Neuron (in vitro differentiated cells): ENCODE measurements around the gene SPPL2B.
"Not testable (repeated sequence)": the region's sequence is repeated elsewhere in the genome, so short reads cannot be mapped to it uniquely, and the experiment has no call there.

ENCODE experiments used
- H2AFZ ChIP-seq: one replicate; pipeline ENCODE4 v1.6.1; 2013; ENCODE audit warnings: low read depth, mild to moderate bottlenecking, inconsistent platforms, low read length, moderate library complexity
- H3K27me3 ChIP-seq: one replicate; pipeline ENCODE4 v1.6.1; 2013; ENCODE audit warnings: low read length; ENCODE audit not compliant: insufficient read depth
- H3K36me3 ChIP-seq: one replicate; pipeline ENCODE4 v1.6.1; 2013; ENCODE audit warnings: low read length; ENCODE audit not compliant: insufficient read depth
- H3K4me1 ChIP-seq: one replicate; pipeline ENCODE4 v1.6.1; 2013; ENCODE audit warnings: low read length; ENCODE audit not compliant: insufficient read depth
- H3K4me3 ChIP-seq: 2 replicates; pipeline ENCODE4 v1.5.1; 2013; ENCODE audit warnings: mild to moderate bottlenecking, low read length, moderate library complexity
- H3K9me3 ChIP-seq: one replicate; pipeline ENCODE4 v1.6.1; 2013; ENCODE audit warnings: low read length

Gene SPPL2B

DNA sequence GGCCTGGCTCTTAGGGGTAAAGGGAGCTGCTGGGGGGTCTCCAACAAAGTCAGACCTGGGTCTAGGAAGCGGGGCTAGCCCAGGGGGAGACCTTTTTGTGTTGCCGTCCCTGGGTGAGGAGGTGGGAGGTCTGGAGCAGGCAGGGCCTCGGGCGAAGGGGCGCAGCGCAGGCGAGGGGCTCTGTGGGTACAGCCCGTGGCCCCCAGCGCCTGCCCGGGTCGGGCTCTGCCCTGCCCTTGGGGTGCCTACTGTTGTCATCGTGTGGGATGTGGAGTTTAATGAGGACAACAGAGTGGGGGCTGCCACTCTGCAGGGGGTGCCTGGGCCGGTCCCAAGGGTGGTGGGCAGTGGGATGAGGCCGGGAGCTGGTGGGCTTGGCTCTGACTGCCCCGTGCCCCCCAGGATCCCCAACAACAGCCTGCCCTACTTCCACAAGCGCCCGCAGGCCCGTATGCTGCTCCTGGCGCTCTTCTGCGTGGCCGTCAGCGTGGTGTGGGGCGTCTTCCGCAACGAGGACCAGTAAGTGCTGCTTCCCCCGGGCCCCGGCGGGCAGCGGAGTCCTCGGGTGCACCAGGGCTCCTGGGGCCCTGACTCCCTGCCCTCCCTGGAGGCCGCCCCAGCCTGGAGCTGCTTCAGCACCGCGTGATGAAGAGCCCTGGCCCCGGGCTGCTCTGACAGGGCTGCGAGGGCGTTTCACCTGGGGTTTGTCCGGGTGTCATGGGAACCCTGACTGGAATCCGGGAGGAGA is 12.2 kb downstream of the SPPL2B start:
- Histone ChIP-seq H3K27me3 (no peaks in the 10 kb centered on the region), H3K9me3 (no peaks in the 10 kb centered on the region), H3K4me3 (no peak overlapping the region), H3K4me1 (peaks cover 13% of the 10 kb centered on the region), H3K36me3 (peaks cover 46% of the 10 kb centered on the region), H2AFZ (no peak overlapping the region)

DNA sequence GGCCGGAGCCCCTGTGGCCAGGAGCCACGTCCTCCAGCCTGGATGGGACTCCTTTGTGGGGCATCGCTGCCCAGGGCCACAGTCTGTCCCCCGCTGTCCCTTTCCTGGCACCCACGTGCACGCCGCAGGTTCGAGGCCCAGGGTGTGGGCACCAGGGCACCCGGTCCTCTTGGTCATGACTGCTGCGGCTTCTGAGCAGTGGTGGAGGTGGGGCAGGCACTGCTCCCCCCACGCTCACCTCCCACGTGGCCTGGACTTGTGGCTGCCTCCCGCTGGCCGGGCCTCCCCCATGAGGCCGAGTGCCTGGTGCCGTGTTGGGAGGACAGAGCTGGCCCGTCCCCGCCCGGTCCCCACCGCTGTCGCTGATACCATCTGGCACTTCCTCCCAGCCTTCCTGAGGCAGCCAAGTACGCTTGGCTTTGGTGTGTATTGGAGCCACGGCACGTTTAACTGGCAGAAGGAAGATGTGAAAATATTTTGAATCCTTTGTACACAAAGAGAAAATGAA is 12.8 kb downstream of the SPPL2B start:
- Histone ChIP-seq H3K9me3 (no peaks in the 10 kb centered on the region), H2AFZ (no peak overlapping the region), H3K4me3 (no peak overlapping the region), H3K4me1 (peaks cover 13% of the 10 kb centered on the region), H3K27me3 (no peaks in the 10 kb centered on the region), H3K36me3 (peaks cover 46% of the 10 kb centered on the region)

DNA sequence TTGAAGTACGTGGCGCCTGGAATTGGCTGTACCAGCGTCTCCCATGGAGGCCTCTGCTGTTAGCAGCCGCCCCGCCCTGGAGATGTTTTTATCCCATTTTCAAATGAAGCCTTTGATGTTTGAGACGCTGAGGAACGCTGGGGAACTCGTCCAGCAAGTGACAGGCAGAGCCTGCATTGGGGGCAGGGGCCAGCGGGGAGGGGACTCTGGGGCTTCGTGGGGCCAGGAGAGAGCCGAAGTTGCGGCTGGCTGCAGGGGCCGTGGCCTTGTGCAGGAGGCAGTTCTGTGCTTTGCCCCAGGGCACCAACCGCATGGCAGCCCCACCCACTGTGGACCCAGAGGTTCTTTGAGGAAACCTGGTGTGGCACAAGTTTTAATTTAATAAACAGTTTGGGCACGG is 13.5 kb downstream of the SPPL2B start:
- Histone ChIP-seq H3K4me3 (no peak overlapping the region), H2AFZ (no peak overlapping the region), H3K27me3 (no peaks in the 10 kb centered on the region), H3K9me3 (no peaks in the 10 kb centered on the region), H3K36me3 (peaks cover 51% of the 10 kb centered on the region), H3K4me1 (peaks cover 7% of the 10 kb centered on the region)

DNA sequence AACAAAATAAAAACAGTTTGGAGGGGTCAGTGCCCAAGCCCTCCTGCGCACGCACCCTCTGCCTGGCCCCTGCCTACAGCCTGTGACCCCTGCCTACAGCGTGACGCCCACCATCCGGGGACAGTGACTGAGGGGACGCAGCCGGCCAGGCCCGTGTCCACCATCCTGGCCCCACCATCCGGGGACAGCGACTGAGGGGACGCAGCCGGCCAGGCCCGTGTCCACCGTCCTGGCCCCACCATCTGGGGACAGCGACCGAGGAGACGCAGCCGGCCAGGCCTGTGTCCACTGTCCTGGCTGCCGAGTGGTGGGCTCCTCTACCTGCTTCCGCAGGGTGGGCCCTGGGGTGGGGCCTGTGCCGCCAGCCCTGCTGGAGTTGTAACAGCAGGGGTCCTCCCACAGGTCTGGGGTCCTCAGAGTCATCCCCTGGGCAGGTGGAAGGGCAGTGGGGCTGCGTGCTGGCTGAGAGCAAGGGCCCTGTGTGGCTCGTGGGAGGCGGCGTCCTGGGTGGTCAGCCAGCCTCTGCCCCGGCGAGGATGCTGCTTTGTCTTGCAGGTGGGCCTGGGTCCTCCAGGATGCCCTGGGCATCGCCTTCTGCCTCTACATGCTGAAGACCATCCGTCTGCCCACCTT is 14.3 kb downstream of the SPPL2B start:
- H3K9me3 ChIP-seq, result no peaks in the 10 kb centered on the region
- no peak overlapping the region for H3K4me3 ChIP-seq
- no peaks in the 10 kb centered on the region for H3K4me1 ChIP-seq
- peaks cover 52% of the 10 kb centered on the region for H3K36me3 ChIP-seq
- no peak overlapping the region for H2AFZ ChIP-seq
- H3K27me3 ChIP-seq, result no peaks in the 10 kb centered on the region

DNA sequence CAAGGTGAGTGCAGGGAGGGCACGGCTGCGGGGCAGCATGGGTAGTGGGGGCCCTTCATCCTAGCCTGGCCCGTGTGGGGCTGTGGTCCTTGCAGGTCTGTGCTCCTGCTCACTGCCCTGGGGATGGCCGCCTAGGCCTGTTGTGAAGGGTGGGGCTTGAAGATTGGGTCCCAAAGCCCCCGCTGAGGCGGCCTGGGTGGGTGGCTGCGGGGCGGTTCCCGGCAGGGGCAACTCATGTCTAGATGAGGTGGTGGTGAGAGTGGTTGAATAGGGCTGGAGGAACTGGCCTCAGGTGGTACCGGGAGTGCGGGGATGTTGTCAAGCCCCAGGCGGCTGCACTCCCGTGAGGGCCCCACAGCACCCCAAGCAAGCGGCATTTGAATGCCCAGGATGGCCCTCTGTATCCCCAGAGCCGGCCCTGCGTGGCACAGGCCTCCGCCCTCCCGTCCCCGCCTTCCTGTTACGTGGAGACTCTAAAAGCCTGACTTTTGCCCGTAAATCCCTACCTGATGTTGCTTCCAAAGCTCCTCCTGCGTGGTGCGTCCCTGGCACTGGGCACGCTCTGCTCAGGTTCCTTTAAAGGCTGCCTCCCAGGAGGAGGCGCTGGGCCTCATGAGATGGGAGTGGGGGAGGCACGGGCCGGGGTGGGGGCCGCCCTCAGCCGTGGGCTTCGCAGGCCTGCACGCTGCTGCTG is 15.0 kb downstream of the SPPL2B start:
- Histone ChIP-seq H3K27me3 (no peaks in the 10 kb centered on the region), H2AFZ (no peak overlapping the region), H3K4me1 (no peaks in the 10 kb centered on the region), H3K36me3 (peaks cover 52% of the 10 kb centered on the region), H3K4me3 (no peak overlapping the region), H3K9me3 (no peaks in the 10 kb centered on the region)

DNA sequence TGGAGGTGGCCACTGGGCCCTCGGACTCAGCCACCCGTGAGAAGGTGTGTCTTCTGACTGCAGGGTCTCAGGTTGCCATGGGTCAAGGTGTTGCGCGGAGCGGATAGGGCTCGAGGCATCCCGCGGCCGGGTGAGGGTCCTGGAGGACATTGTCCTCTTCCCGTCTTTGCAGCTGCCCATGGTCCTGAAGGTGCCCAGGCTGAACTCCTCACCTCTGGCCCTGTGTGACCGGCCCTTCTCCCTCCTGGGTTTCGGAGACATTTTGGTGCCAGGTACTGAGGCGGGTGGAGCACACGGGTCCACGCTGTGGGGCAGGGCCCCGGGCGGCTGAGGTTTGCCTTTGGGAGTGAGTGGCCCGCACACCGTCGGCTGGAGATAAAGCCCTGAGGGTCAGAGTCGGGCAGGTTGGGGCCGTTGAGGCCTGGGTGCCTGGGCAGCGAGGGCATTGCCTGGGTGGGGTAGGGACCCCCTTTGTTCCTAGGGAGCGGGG is 15.9 kb downstream of the SPPL2B start:
- no peak overlapping the region for H3K4me3 ChIP-seq
- H3K27me3 ChIP-seq, result no peaks in the 10 kb centered on the region
- no peaks in the 10 kb centered on the region for H3K4me1 ChIP-seq
- H3K9me3 ChIP-seq, result no peaks in the 10 kb centered on the region
- no peak overlapping the region for H2AFZ ChIP-seq
- H3K36me3 ChIP-seq, result peaks cover 46% of the 10 kb centered on the region

DNA sequence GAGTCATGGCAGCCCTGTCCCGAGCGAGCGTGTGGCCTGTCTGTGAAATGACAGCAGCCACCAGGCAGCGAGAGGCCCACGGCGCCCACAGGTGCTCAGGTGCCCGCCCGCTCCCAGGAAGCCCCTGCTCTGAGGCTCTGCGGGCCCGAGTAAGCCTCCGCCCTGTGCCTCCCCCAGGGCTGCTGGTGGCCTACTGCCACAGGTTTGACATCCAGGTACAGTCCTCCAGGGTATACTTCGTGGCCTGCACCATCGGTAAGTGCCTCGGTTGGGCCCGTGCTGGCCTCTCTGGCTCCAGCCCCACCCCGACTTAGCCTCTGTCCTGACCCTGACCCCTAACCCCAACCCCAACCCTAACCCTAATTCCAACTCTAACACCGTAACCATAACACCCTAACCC is 16.6 kb downstream of the SPPL2B start:
- Histone ChIP-seq H2AFZ (no peak overlapping the region), H3K27me3 (no peaks in the 10 kb centered on the region), H3K4me3 (no peak overlapping the region), H3K9me3 (no peaks in the 10 kb centered on the region), H3K4me1 (no peaks in the 10 kb centered on the region), H3K36me3 (peaks cover 47% of the 10 kb centered on the region)

DNA sequence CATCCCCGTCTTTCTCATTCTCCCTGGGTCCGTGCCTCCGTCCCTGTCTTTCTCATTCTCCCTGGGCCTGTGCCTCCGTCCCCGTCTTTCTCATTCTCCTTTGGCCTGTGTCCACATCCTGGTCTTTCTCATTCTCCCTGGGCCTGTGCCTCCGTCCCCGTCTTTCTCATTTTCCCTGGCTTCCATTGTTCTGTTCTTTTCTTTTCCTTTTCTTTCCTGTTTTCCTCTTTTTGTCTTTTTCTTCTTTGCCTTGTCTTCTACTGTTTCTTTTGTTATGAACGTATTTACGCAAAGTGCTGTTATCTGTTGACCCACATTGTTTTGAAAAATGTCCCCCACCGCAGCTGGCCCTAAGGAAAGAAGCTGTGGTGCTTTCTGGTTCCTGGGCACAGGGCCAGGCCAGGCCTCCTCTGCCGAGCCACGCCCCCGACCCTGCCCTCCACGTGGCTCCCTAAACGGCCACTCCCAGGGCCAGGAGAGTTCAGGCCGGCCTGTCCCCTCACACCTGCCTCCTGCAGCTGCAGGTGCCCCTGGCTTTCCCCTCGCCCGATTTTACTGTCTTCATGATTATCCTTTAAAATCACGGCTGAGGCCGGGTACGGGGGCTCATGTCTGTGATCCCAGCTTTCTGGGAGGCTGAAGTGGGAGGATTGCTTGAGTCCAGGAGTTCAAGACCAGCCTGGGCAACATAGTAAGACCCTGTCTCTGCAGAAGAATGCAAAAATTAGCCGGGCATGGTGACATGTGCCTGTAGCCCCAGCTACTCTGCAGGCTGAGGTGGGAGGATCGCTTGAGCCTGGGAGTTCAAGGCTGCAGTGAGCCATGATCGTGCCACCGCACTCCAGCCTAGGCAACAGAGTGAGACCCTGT is 17.5 kb downstream of the SPPL2B start:
- peaks cover 40% of the 10 kb centered on the region for H3K36me3 ChIP-seq

DNA sequence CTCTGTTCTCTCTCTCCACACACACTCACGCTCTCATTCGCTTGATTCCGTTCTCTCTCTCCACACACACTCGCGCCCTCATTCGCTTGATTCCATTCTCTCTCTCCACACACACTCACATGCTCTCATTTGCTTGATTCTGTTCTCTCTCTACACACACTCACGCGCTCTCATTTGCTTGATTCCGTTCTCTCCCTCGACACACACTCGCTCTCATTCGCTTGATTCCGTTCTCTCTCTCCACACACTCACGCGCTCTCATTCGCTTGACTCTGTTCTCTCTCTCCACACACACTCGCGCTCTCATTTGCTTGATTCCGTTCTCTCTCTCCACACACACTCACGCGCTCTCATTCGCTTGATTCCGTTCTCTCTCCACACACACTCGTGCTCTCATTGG is 21.3 kb downstream of the SPPL2B start:
- H3K27me3 ChIP-seq, H3K4me1 ChIP-seq, H2AFZ ChIP-seq, H3K4me3 ChIP-seq, H3K9me3 ChIP-seq: not testable (repeated sequence)
- peaks cover 31% of the 10 kb centered on the region for H3K36me3 ChIP-seq

More for the DNA sequence above, 17.5 kb downstream of the SPPL2B start:
- no peaks in the 10 kb centered on the region for H3K27me3 ChIP-seq
- H2AFZ ChIP-seq, result no peak overlapping the region
- H3K9me3 ChIP-seq, result no peaks in the 10 kb centered on the region
- no peaks in the 10 kb centered on the region for H3K4me1 ChIP-seq
- no peak overlapping the region for H3K4me3 ChIP-seq

DNA sequence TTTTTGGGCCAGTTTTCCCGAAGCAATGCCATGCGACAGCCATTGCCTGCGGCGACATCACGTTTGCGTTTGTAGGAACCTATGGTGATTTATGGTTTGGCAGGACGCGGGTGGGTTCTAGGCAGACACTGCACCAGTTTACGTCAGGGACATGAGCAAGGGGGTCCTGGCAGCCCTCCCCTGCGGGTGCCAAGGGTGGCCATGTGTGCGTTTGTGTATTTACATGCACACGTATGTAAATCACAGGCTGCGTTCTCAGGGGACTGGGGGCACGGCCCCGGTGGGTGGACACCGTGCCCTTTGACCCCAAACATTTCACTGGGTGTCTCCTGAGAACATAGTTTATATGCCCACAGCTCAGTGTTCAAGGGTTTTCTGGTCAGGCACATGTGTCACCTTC is 22.2 kb downstream of the SPPL2B start:
- no peaks in the 10 kb centered on the region for H3K9me3 ChIP-seq
- no peak overlapping the region for H3K4me3 ChIP-seq
- no peaks in the 10 kb centered on the region for H3K4me1 ChIP-seq
- no peaks in the 10 kb centered on the region for H3K27me3 ChIP-seq
- H3K36me3 ChIP-seq, result peaks cover 26% of the 10 kb centered on the region
- H2AFZ ChIP-seq, result no peak overlapping the region

DNA sequence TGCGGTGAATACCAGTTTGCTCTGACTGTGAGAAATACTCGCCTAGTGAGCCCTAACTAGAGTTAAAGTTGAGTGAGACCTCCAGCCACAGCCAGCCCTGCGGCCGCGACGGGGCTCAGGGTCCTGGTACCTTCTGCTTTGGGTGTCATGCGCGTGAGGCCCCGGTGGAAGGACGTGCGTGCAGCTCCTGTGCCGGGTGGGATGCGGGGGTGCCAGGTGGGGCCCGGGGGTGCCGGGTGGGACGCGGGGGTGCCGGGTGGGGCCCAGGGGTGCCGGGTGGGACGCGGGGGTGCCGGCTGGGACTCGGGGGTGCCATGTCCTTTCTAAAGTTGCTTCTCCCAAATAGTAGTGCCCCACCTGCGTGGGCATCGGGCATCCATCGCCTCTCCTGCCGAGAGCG is 23.1 kb downstream of the SPPL2B start:
- Histone ChIP-seq H2AFZ (no peak overlapping the region), H3K4me1 (no peaks in the 10 kb centered on the region), H3K36me3 (peaks cover 25% of the 10 kb centered on the region), H3K9me3 (no peaks in the 10 kb centered on the region), H3K27me3 (no peaks in the 10 kb centered on the region), H3K4me3 (no peak overlapping the region)

DNA sequence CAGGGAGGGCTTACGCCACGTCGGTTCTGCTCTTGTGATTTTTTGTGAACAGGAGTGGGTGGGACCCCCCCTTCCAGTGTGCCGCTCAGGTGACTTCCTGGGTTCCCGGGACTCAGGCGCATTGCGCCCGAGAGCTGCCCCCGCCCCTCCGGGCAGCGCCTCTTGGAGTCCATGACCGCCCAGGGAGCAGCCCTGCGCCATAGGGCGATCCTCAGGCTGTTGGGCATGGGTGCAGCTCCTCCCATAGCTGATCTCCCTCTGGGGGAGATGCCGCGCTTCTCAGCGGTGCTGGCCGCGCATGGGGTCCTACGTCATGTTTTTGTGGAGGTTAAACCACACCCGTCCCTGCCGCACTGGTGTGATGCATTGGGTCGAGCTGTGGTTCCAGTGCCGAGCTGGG is 23.6 kb downstream of the SPPL2B start:
- no peaks in the 10 kb centered on the region for H3K27me3 ChIP-seq
- peaks cover 21% of the 10 kb centered on the region for H3K36me3 ChIP-seq
- no peak overlapping the region for H2AFZ ChIP-seq
- H3K4me3 ChIP-seq, result no peak overlapping the region
- H3K4me1 ChIP-seq, result no peaks in the 10 kb centered on the region
- H3K9me3 ChIP-seq, result no peaks in the 10 kb centered on the region
